Transverse colon (tissue), 4 donors: ENCODE results near the gene TMEM53.

Experiments
- EP300 ChIP-seq: sonication (generic); formaldehyde crosslinking; IDR thresholded peaks from one replicate; pipeline ENCODE4 v1.6.1; 2017; ENCODE audit warnings: antibody characterized with exemption, low read depth
- POLR2A ChIP-seq: fragments of 450-650 bp; IDR thresholded peaks from one replicate; pipeline ENCODE4 v1.6.1; 2016; ENCODE audit warnings: antibody characterized with exemption, mild to moderate bottlenecking, moderate library complexity
- POLR2AphosphoS5 ChIP-seq, 3 donors: sonication (generic); formaldehyde crosslinking; IDR thresholded peaks; one replicate each; pipeline ENCODE4 v1.6.1; 2016; ENCODE audit warnings: antibody characterized with exemption in 3 of 3
- TF ChIP-seq, protein P1 (sequence below), 5 experiments: fragments of 200-600 bp in 3 of 5; fragments of 450-650 bp in 2 of 5; sonication (generic) in 3 of 5; IDR thresholded peaks; 1 replicate in 2 of 5; 2 replicates in 3 of 5; pipeline ENCODE4 v1.5.1; 2016 to 2017; ENCODE audit warnings: antibody characterized with exemption in 5 of 5, inconsistent platforms in 3 of 5, mild to moderate bottlenecking in 2 of 5, moderate library complexity in 1 of 5

DNA sequence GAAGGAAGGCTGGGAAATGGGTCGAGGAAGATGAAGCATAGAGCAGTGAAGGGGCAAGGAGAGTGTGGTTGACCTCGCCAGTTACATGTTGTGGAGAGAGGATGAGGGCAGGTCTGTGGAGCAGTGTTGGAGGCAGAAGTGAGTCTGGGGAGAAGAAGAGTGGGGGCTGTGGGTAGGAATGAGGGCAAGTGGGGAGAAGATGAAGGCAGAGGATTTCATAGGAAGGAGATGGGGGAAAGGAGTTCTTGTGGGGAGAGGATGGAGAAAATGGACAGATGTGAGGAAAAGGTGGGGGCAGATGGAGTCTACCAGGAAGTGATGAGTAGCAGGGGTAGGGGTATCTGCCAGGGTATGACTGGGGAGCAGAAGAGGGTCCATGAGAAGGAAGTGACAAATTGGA, 3.8 kb upstream of the TMEM53 start:
- TF ChIP-seq POLR2A = no peak
- TF ChIP-seq, protein P1, sequence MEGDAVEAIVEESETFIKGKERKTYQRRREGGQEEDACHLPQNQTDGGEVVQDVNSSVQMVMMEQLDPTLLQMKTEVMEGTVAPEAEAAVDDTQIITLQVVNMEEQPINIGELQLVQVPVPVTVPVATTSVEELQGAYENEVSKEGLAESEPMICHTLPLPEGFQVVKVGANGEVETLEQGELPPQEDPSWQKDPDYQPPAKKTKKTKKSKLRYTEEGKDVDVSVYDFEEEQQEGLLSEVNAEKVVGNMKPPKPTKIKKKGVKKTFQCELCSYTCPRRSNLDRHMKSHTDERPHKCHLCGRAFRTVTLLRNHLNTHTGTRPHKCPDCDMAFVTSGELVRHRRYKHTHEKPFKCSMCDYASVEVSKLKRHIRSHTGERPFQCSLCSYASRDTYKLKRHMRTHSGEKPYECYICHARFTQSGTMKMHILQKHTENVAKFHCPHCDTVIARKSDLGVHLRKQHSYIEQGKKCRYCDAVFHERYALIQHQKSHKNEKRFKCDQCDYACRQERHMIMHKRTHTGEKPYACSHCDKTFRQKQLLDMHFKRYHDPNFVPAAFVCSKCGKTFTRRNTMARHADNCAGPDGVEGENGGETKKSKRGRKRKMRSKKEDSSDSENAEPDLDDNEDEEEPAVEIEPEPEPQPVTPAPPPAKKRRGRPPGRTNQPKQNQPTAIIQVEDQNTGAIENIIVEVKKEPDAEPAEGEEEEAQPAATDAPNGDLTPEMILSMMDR (IDR thresholded peaks at IDR 0.05) = no peak
- TF ChIP-seq POLR2AphosphoS5 (IDR thresholded peaks at IDR 0.05) = no peak
- TF ChIP-seq EP300 = no peak
